AG04450 (cell line): ENCODE measurements around the gene SIN3B. TPM values are rescaled to one million over a fixed set of nuclear protein-coding genes. Genes with fewer than 3 reads are reported as not detected.
A peak's percentile ranks its signal among the peaks of the same experiment; 100 is the strongest.

Experiments
- CTCF ChIA-PET: fragments of 300-600, 350-600 bp; formaldehyde crosslinking; extraction: SDS; loops from one replicate; lab custom pipeline; 2022; ENCODE audit warnings: antibody characterized with exemption, inconsistent platforms; lab: Charles Lee
- POLR2A ChIA-PET: fragments of 350-600 bp; formaldehyde crosslinking; extraction: SDS; loops from one replicate; lab custom pipeline; 2021; ENCODE audit warnings: antibody characterized with exemption, inconsistent platforms; lab: Yijun Ruan, JAX
- DNase-seq: peaks from one replicate; pipeline ENCODE4 v3.0.0-alpha.2; 2011; ENCODE audit warnings: low read depth, low spot score
- H3K27ac ChIP-seq: one replicate; pipeline ENCODE4 v1.5.1; 2012; ENCODE audit warnings: low read depth, low read length, control low read depth
- H3K27me3 ChIP-seq: one replicate; pipeline ENCODE4 v1.6.0; 2012; ENCODE audit warnings: low read length; ENCODE audit not compliant: control insufficient read depth, insufficient read depth
- H3K4me3 ChIP-seq: 2 replicates; pipeline ENCODE4 v1.5.1; 2011; ENCODE audit warnings: mild to moderate bottlenecking, low read depth, low read length, control low read depth
- H3K9me3 ChIP-seq: 2 replicates; pipeline ENCODE4 v1.5.1; 2012; ENCODE audit warnings: low read length; ENCODE audit not compliant: control insufficient read depth, insufficient read depth
- polyA minus RNA-seq: library from RNA; depleted of rRNA, polyadenylated mRNA; stranded (reverse); fragments of >200 nt; gene quantifications from 2 replicates; pipeline ENCODE4 v1.2.3, GENCODE V29; 2011; rRNA and poly(A)+ RNA removed
- polyA plus RNA-seq: library from polyadenylated mRNA; depleted of rRNA; stranded (reverse); fragments of >200 nt; gene quantifications from 2 replicates; pipeline ENCODE4 v1.2.3, GENCODE V29; 2011; rRNA removed
- TF ChIP-seq, protein P1 (sequence below): IDR thresholded peaks from 2 replicates; pipeline ENCODE4 v1.5.1; 2011; ENCODE audit warnings: low read depth, low read length, control low read depth, inconsistent platforms

Gene SIN3B, protein sequence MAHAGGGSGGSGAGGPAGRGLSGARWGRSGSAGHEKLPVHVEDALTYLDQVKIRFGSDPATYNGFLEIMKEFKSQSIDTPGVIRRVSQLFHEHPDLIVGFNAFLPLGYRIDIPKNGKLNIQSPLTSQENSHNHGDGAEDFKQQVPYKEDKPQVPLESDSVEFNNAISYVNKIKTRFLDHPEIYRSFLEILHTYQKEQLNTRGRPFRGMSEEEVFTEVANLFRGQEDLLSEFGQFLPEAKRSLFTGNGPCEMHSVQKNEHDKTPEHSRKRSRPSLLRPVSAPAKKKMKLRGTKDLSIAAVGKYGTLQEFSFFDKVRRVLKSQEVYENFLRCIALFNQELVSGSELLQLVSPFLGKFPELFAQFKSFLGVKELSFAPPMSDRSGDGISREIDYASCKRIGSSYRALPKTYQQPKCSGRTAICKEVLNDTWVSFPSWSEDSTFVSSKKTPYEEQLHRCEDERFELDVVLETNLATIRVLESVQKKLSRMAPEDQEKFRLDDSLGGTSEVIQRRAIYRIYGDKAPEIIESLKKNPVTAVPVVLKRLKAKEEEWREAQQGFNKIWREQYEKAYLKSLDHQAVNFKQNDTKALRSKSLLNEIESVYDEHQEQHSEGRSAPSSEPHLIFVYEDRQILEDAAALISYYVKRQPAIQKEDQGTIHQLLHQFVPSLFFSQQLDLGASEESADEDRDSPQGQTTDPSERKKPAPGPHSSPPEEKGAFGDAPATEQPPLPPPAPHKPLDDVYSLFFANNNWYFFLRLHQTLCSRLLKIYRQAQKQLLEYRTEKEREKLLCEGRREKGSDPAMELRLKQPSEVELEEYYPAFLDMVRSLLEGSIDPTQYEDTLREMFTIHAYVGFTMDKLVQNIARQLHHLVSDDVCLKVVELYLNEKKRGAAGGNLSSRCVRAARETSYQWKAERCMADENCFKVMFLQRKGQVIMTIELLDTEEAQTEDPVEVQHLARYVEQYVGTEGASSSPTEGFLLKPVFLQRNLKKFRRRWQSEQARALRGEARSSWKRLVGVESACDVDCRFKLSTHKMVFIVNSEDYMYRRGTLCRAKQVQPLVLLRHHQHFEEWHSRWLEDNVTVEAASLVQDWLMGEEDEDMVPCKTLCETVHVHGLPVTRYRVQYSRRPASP
- polyA plus RNA-seq = 18.8 and 26.2 TPM in 2 replicates
- 23.2 and 27.3 TPM in 2 replicates for polyA minus RNA-seq

DNA sequence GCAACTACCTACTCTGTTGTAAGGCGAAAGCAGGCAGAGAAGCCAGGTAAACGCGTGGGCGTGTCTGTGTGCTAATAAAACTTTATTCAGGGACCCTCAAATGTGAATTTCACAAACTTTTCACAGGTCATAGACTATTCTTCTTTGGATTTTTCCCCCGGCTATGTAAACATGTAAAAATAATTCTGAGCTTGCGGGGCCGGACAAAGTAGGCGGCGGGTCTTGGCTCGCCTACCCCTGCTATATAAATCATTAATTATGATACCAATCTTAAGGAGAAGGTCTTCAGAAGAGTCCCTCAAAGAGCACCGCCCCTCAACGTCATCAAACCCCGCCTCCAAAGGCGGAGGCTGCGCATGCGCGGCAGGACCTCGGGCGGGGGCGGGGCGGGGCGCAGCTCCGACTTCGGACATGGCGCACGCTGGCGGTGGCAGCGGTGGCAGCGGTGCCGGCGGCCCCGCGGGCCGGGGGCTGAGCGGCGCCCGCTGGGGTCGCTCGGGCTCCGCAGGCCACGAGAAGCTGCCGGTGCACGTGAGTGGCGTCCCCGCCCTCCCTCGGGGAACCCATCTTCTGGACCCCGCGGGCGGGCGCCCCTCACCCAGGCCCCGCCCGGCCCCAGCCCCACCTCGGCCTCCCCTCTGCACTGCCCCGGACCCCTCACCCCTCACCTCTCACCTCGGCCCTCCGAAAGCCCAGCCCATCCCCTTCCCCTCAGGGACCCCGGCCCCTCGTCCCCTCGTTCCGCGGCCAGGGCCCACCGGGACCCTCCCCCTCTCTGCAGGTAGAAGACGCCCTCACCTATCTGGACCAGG, at the start of gene SIN3B:
TSS of gene SIN3B (plus strand) at position 389 of the 812 bp plus-strand sequence. CDS start at position 412, 23 bp downstream.
- ChIA-PET CTCF (no interaction called here), POLR2A (no interaction called here)

DNA sequence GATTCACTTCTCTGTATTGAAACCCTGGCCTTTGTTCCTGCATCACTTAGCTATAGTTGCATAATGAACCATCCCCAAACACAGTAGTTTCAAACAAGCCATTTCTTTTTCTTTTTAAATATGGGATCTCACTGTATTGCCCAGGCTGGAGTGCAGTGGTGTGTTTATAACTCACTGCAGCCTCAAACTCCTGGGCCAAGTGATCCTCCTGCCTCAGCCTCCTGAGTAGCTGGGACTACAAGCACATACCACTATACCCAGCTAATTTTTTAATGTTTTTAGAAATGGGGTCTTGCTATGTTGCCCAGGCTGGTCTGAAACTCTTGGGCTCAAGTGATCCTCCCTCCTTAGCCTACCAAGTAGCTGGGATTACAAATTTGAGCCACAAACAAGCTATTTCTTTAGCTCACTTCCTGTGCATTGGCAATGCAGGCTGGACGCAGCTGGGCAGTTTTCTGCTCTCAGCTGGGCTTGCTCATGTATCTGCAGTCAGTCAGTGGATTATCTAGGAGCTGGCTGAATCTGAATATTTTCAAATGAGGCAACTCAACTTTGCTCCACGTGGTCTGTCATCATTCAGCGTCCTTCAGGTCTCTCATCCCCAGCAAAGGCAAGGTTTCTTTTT, 49.5 kb upstream of the SIN3B start:
- Histone ChIP-seq H3K9me3 (no peaks in the 10 kb centered on the region), H3K27ac (no peak overlapping the region), H3K27me3 (peaks cover 3% of the 10 kb centered on the region), H3K4me3 (no peak overlapping the region)
- no peak for DNase-seq
- TF ChIP-seq, protein P1, sequence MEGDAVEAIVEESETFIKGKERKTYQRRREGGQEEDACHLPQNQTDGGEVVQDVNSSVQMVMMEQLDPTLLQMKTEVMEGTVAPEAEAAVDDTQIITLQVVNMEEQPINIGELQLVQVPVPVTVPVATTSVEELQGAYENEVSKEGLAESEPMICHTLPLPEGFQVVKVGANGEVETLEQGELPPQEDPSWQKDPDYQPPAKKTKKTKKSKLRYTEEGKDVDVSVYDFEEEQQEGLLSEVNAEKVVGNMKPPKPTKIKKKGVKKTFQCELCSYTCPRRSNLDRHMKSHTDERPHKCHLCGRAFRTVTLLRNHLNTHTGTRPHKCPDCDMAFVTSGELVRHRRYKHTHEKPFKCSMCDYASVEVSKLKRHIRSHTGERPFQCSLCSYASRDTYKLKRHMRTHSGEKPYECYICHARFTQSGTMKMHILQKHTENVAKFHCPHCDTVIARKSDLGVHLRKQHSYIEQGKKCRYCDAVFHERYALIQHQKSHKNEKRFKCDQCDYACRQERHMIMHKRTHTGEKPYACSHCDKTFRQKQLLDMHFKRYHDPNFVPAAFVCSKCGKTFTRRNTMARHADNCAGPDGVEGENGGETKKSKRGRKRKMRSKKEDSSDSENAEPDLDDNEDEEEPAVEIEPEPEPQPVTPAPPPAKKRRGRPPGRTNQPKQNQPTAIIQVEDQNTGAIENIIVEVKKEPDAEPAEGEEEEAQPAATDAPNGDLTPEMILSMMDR = no peak
- ChIA-PET CTCF (interaction anchor here (0.6 to 2.0 kb wide), 3 partner anchors 40 to 273 kb away, joined by 6 to 7 read pairs (median 6); no protein-coding TSS in a partner anchor), POLR2A (interaction anchor here (0.7 kb wide), 2 partner anchors 327 to 529 kb away, joined by 4 read pairs; no protein-coding TSS in a partner anchor)

More for the DNA sequence above, at the start of gene SIN3B:
- TF ChIP-seq, protein P1 = no peak
- peak; percentile 54 for DNase-seq
- peak within 1 kb of the TSS; percentile 92 for H3K4me3 ChIP-seq
- H3K27ac ChIP-seq = peak within 1 kb of the TSS; percentile 21
- no peaks in the 10 kb centered on the region for H3K9me3 ChIP-seq
- H3K27me3 ChIP-seq = no peaks in the 10 kb centered on the region

DNA sequence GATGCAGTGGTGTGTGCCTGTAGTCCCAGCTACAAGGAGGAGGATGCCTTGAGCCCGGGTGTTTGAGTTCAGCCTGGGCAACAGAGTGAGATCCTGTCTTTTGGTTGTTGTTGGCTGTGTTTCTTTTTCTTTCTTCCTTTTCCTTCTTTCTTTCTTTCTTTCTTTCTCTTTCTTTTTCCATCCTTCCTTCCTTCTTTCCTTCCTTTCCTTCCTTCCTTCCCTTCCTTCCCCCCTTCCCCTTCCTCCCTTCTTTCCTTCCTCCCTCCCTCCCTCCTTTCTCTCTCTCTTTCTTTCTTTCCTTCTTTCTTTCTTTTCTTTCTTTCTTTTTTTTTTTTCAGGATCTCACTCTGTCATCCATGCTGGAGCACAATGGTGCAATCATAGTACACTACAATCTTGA, 46.5 kb upstream of the SIN3B start:
- H3K9me3 ChIP-seq = no peaks in the 10 kb centered on the region
- ChIA-PET POLR2A (no interaction called here), CTCF (interaction anchor here (0.6 kb wide), 1 partner anchor 15 kb away, joined by 3 read pairs; no protein-coding TSS in a partner anchor)

DNA sequence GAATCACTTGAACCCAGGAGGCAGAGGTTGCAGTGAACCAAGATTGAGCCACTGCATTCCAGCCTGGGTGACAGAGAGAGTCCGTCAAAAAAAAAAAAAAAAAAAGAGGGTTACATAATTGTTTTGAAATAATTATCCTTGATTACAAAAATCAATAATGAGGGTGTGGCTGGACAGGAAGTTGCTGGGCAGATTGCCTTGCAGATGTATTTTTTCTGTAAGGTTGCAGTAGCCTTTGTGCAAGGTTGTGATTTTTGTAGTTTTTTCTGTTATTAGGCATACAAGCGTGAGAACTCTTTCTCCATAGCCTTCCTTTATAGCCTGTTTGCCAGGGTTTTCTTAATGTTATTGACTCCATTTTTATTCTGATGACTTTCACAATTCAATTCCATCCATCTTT, 40.7 kb upstream of the SIN3B start:
- no peaks in the 10 kb centered on the region for H3K27me3 ChIP-seq
- no peak overlapping the region for H3K27ac ChIP-seq
- H3K9me3 ChIP-seq = peaks cover 8% of the 10 kb centered on the region
- POLR2A ChIA-PET = no interaction called here
- TF ChIP-seq, protein P1 = no peak
- H3K4me3 ChIP-seq = no peak overlapping the region
- no peak for DNase-seq
- CTCF ChIA-PET = no interaction called here

More for the DNA sequence above, 46.5 kb upstream of the SIN3B start:
- Histone ChIP-seq H3K27me3 (peaks cover 3% of the 10 kb centered on the region), H3K27ac (no peak overlapping the region), H3K4me3 (no peak overlapping the region)
- no peak for DNase-seq
- TF ChIP-seq, protein P1 = no peak
